ENCODE data around the gene RITA1. TPM values are rescaled to one million over a fixed set of nuclear protein-coding genes. Genes with fewer than 3 reads are reported as not detected.
"Not testable (repeated sequence)": the region's sequence is repeated elsewhere in the genome, so short reads cannot be mapped to it uniquely, and the experiment has no call there.

The RITA1 gene
- total RNA-seq, 1 donor from 2014 or later = 17.9 TPM

- Histone ChIP-seq H3K27ac (replicated peaks) (no peak overlapping the region), H3K36me3 (no peaks in the 10 kb centered on the region), H3K4me1 (peaks cover 21% of the 10 kb centered on the region), H3K9me3 (replicated peaks) (no peaks in the 10 kb centered on the region), H3K27me3 (ENCODE audit: low read depth) (no peaks in the 10 kb centered on the region), H3K4me3 (no peak overlapping the region)
- intact Hi-C loops (cut with micrococcal nuclease) = no loop called here
- no peak for DNase-seq
- TF ChIP-seq CTCF (IDR thresholded peaks at IDR 0.05; ENCODE audit: borderline replicate concordance) = no peak
Measured at GRCh38 chr12:113202300-113203075, 17.0 kb downstream of the RITA1 start.

GRCh38 chr12:113203852-113204760 is 18.6 kb downstream of the RITA1 start:
- intact Hi-C loops (cut with micrococcal nuclease) = no loop called here
- H3K27me3 ChIP-seq (ENCODE audit: low read depth) = no peaks in the 10 kb centered on the region
- no peak overlapping the region for H3K4me3 ChIP-seq
- H3K4me1 ChIP-seq = peaks cover 33% of the 10 kb centered on the region
- no peak for DNase-seq
- no peaks in the 10 kb centered on the region for H3K9me3 ChIP-seq (replicated peaks)
- no peak for TF ChIP-seq CTCF (IDR thresholded peaks at IDR 0.05; ENCODE audit: borderline replicate concordance)
- no peaks in the 10 kb centered on the region for H3K36me3 ChIP-seq
- no peak overlapping the region for H3K27ac ChIP-seq (replicated peaks)

DNA sequence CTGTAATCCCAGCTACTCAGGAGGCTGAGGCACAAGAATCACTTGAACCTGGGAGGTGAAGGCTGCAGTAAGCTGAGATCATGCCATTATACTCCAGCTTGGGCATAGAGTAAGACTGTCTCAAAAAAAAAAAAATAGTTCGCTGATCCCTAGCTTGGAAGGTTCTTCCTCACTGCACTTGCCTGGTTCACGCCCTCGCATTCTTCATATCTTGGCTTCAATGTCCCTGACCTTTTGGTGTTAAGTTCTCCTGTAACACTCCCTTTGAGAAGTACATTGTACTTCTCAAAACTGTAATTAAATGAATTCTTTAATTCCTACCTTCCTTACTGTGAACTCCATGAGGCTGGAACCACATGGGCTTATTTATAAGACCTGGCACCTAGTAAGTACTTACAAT is 19.3 kb downstream of the RITA1 start:
- H3K27ac ChIP-seq (replicated peaks) = no peak overlapping the region
- no peaks in the 10 kb centered on the region for H3K27me3 ChIP-seq (ENCODE audit: low read depth)

DNA sequence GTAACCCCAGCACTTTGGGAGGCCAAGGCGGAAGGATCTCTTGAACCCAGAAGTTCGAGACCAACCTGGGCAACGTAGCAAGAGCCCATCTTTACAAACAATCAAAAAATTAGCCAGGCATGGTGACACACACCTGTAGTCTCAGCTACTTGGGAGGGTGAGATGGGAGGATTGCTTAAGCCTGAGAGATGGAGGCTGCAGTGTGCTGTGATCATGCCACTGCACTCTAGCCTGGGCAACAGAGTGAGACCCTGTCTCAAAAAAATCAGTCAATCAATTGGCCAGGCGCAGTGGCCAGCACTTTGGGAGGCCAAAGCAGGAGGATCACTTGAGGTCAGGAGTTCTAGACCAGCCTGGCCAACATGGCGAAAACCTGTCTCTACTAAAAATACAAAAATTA is 21.3 kb downstream of the RITA1 start:
- H3K4me3 ChIP-seq; H3K27ac ChIP-seq (replicated peaks); H3K36me3 ChIP-seq; DNase-seq; H3K9me3 ChIP-seq (replicated peaks); intact Hi-C loops (cut with micrococcal nuclease); H3K27me3 ChIP-seq (ENCODE audit: low read depth): not testable (repeated sequence)
- peaks cover 31% of the 10 kb centered on the region for H3K4me1 ChIP-seq

More for the DNA sequence above, 19.3 kb downstream of the RITA1 start:
- no peak for TF ChIP-seq CTCF (IDR thresholded peaks at IDR 0.05; ENCODE audit: borderline replicate concordance)
- no peaks in the 10 kb centered on the region for H3K36me3 ChIP-seq
- H3K9me3 ChIP-seq (replicated peaks) = no peaks in the 10 kb centered on the region
- peaks cover 36% of the 10 kb centered on the region for H3K4me1 ChIP-seq
- intact Hi-C loops (cut with micrococcal nuclease) = no loop called here
- no peak for DNase-seq
- no peak overlapping the region for H3K4me3 ChIP-seq

DNA sequence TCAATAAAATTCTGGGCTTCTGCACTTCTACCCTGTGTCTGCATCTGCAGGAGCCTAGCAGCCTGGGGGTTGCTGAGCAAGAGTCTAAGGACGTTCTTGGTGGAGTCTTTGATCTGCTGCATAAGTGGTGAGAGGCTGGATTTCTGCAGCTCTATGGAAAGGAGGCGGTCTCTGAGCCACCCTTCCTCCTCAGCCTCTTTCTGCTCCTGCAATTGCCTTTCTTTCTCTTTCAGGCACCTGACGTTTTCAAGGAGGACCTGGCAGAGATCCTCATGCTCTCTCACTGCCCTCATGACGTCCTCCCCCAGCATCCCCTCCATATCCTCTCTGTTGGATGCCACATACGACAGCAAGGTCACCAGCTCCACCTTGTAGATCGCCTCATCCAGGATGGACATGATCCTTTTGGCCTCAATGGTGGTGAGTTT is 22.1 kb downstream of the RITA1 start:
- Histone ChIP-seq H3K4me1 (peaks cover 33% of the 10 kb centered on the region), H3K36me3 (no peaks in the 10 kb centered on the region), H3K9me3 (replicated peaks) (no peaks in the 10 kb centered on the region), H3K4me3 (no peak overlapping the region), H3K27me3 (ENCODE audit: low read depth) (no peaks in the 10 kb centered on the region), H3K27ac (replicated peaks) (peak overlapping the region; percentile 72)
- no peak for DNase-seq
- intact Hi-C loops (cut with micrococcal nuclease) = no loop called here
- TF ChIP-seq CTCF (IDR thresholded peaks at IDR 0.05; ENCODE audit: borderline replicate concordance) = no peak

Data from left ventricle myocardium inferior (tissue), 1 donor.